Measurements from ENCODE around the gene PPP3CA.

PPP3CA gene

DNA sequence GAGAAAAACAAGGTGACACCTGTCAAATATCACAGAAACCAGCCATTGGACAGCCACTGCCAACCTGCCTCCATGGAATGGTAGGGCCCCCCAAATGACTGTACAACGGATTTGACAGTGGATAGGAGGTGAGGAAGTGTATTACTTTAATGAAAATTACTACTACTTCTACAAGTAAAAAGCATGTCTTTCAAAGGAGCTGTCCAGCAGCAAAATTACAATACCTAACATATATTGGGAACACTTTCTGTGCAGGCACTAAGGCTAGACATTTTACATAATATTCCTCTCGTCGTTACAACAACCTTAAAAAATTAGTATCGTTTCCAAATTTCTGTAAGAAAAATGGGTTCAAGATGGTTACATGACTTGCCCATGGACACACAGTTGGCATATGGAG is 14.9 kb downstream of the PPP3CA start:
- Histone ChIP-seq H3K4me3 (ENCODE audit: control insufficient read depth in 1 of 7, extremely low read depth in 1 of 7, insufficient read depth in 4 of 7, low read depth in 2 of 7, low read length in 6 of 7) (no peak overlapping the region), H3K9me3 (ENCODE audit: control extremely low read depth in 1 of 5, control insufficient read depth in 4 of 5, insufficient read depth in 2 of 5, low read depth in 1 of 5, low read length in 4 of 5) (no peaks in the 10 kb centered on the region), H3K27ac (ENCODE audit: insufficient read depth in 1 of 2, low read depth in 1 of 2, low read length in 2 of 2, poor library complexity in 1 of 2, severe bottlenecking in 2 of 2) (no peak overlapping the region), H3K27me3 (replicated peaks in 2 of 5; ENCODE audit: control insufficient read depth in 4 of 5, insufficient read depth in 5 of 5, low read length in 4 of 5) (no peaks in the 10 kb centered on the region), H3K4me1 (ENCODE audit: control extremely low read depth in 1 of 4, control insufficient read depth in 4 of 4, insufficient read depth in 4 of 4, low read length in 3 of 4) (peaks cover 4 to 7% (median 5%) of the 10 kb centered on the region in 4 experiments), H3K36me3 (ENCODE audit: control insufficient read depth in 4 of 4, insufficient read depth in 4 of 4, low read length in 3 of 4) (no peaks in the 10 kb centered on the region)
- ChIA-PET POLR2A (no interaction called here), CTCF (interaction anchor here (0.7 to 1.0 kb wide), 3 partner anchors 21 to 50 kb away, joined by 3 to 4 read pairs (median 3); no protein-coding TSS in a partner anchor)
- peak in 1 of 3 donors; percentile 10 for DNase-seq
- WGBS (ENCODE audit: insufficient coverage), result 100% methylated on average over 1 of the region's 4 CpGs

- H3K4me3 ChIP-seq (ENCODE audit: control insufficient read depth in 1 of 7, extremely low read depth in 1 of 7, insufficient read depth in 4 of 7, low read depth in 2 of 7, low read length in 6 of 7), result no peak overlapping the region
- H3K4me1 ChIP-seq (ENCODE audit: control extremely low read depth in 1 of 4, control insufficient read depth in 4 of 4, insufficient read depth in 4 of 4, low read length in 3 of 4), result peaks cover 2 to 7% (median 4%) of the 10 kb centered on the region in 4 experiments
- H3K36me3 ChIP-seq (ENCODE audit: control insufficient read depth in 4 of 4, insufficient read depth in 4 of 4, low read length in 3 of 4), result no peaks in the 10 kb centered on the region
- no peaks in the 10 kb centered on the region for H3K27me3 ChIP-seq (replicated peaks in 2 of 5; ENCODE audit: control insufficient read depth in 4 of 5, insufficient read depth in 5 of 5, low read length in 4 of 5)
- H3K27ac ChIP-seq (ENCODE audit: insufficient read depth in 1 of 2, low read depth in 1 of 2, low read length in 2 of 2, poor library complexity in 1 of 2, severe bottlenecking in 2 of 2), result no peak overlapping the region
- no CpG with 5 or more reads among the region's 1 CpG for WGBS (ENCODE audit: insufficient coverage)
- ChIA-PET CTCF (no interaction called here), POLR2A (no interaction called here)
- no peak for DNase-seq
- H3K9me3 ChIP-seq (ENCODE audit: control extremely low read depth in 1 of 5, control insufficient read depth in 4 of 5, insufficient read depth in 2 of 5, low read depth in 1 of 5, low read length in 4 of 5), result no peaks in the 10 kb centered on the region
Measured at GRCh38 chr4:101331017-101331416, 16.3 kb downstream of the PPP3CA start.

GRCh38 chr4:101329592-101329991 is 17.7 kb downstream of the PPP3CA start:
- Histone ChIP-seq H3K36me3 (ENCODE audit: control insufficient read depth in 4 of 4, insufficient read depth in 4 of 4, low read length in 3 of 4) (no peaks in the 10 kb centered on the region), H3K4me3 (ENCODE audit: control insufficient read depth in 1 of 7, extremely low read depth in 1 of 7, insufficient read depth in 4 of 7, low read depth in 2 of 7, low read length in 6 of 7) (no peak overlapping the region), H3K27ac (ENCODE audit: insufficient read depth in 1 of 2, low read depth in 1 of 2, low read length in 2 of 2, poor library complexity in 1 of 2, severe bottlenecking in 2 of 2) (no peak overlapping the region), H3K9me3 (ENCODE audit: control extremely low read depth in 1 of 5, control insufficient read depth in 4 of 5, insufficient read depth in 2 of 5, low read depth in 1 of 5, low read length in 4 of 5) (no peaks in the 10 kb centered on the region), H3K27me3 (replicated peaks in 2 of 5; ENCODE audit: control insufficient read depth in 4 of 5, insufficient read depth in 5 of 5, low read length in 4 of 5) (no peaks in the 10 kb centered on the region), H3K4me1 (ENCODE audit: control extremely low read depth in 1 of 4, control insufficient read depth in 4 of 4, insufficient read depth in 4 of 4, low read length in 3 of 4) (peaks cover 2 to 7% (median 3%) of the 10 kb centered on the region in 4 experiments)
- ChIA-PET CTCF (interaction anchor here (0.8 to 1.3 kb wide), 2 partner anchors 11 to 19 kb away, joined by 3 to 4 read pairs; no protein-coding TSS in a partner anchor), POLR2A (interaction anchor here (0.6 kb wide), 1 partner anchor 1455 kb away, joined by 3 read pairs; no protein-coding TSS in a partner anchor)
- WGBS (ENCODE audit: insufficient coverage), result no CpG with 5 or more reads among the region's 1 CpG
- DNase-seq, result no peak

- Histone ChIP-seq H3K27ac (ENCODE audit: insufficient read depth in 1 of 2, low read depth in 1 of 2, low read length in 2 of 2, poor library complexity in 1 of 2, severe bottlenecking in 2 of 2) (peak overlapping the region in 1 of 2 experiments; percentile 6), H3K4me3 (ENCODE audit: control insufficient read depth in 1 of 7, extremely low read depth in 1 of 7, insufficient read depth in 4 of 7, low read depth in 2 of 7, low read length in 6 of 7) (peak overlapping the region in 1 of 7 experiments; percentile 39), H3K4me1 (ENCODE audit: control extremely low read depth in 1 of 4, control insufficient read depth in 4 of 4, insufficient read depth in 4 of 4, low read length in 3 of 4) (peaks cover 2 to 7% (median 3%) of the 10 kb centered on the region in 4 experiments), H3K9me3 (ENCODE audit: control extremely low read depth in 1 of 5, control insufficient read depth in 4 of 5, insufficient read depth in 2 of 5, low read depth in 1 of 5, low read length in 4 of 5) (no peaks in the 10 kb centered on the region), H3K36me3 (ENCODE audit: control insufficient read depth in 4 of 4, insufficient read depth in 4 of 4, low read length in 3 of 4) (no peaks in the 10 kb centered on the region), H3K27me3 (replicated peaks in 2 of 5; ENCODE audit: control insufficient read depth in 4 of 5, insufficient read depth in 5 of 5, low read length in 4 of 5) (no peaks in the 10 kb centered on the region)
- peak in 2 of 3 donors; percentile 53 to 67 for DNase-seq
- CTCF ChIA-PET, result interaction anchor here (0.8 to 1.6 kb wide), 3 partner anchors 8 to 21 kb away, joined by 3 to 5 read pairs (median 4); no protein-coding TSS in a partner anchor
- POLR2A ChIA-PET, result no interaction called here
- 84% methylated on average over 4 of the region's 4 CpGs for WGBS (ENCODE audit: insufficient coverage)
Measured at GRCh38 chr4:101328063-101328602, 19.2 kb downstream of the PPP3CA start.

GRCh38 chr4:101326576-101326975 is 20.8 kb downstream of the PPP3CA start:
- no CpG with 5 or more reads among the region's 1 CpG for WGBS (ENCODE audit: insufficient coverage)
- peaks cover 2 to 7% (median 5%) of the 10 kb centered on the region in 4 experiments for H3K4me1 ChIP-seq (ENCODE audit: control extremely low read depth in 1 of 4, control insufficient read depth in 4 of 4, insufficient read depth in 4 of 4, low read length in 3 of 4)
- H3K27me3 ChIP-seq (replicated peaks in 2 of 5; ENCODE audit: control insufficient read depth in 4 of 5, insufficient read depth in 5 of 5, low read length in 4 of 5), result no peaks in the 10 kb centered on the region
- no peak overlapping the region for H3K27ac ChIP-seq (ENCODE audit: insufficient read depth in 1 of 2, low read depth in 1 of 2, low read length in 2 of 2, poor library complexity in 1 of 2, severe bottlenecking in 2 of 2)
- H3K4me3 ChIP-seq (ENCODE audit: control insufficient read depth in 1 of 7, extremely low read depth in 1 of 7, insufficient read depth in 4 of 7, low read depth in 2 of 7, low read length in 6 of 7), result no peak overlapping the region
- no peak for DNase-seq
- ChIA-PET POLR2A (no interaction called here), CTCF (interaction anchor here (1.4 kb wide), 1 partner anchor 13 kb away, joined by 3 read pairs; no protein-coding TSS in a partner anchor)
- H3K9me3 ChIP-seq (ENCODE audit: control extremely low read depth in 1 of 5, control insufficient read depth in 4 of 5, insufficient read depth in 2 of 5, low read depth in 1 of 5, low read length in 4 of 5), result no peaks in the 10 kb centered on the region
- H3K36me3 ChIP-seq (ENCODE audit: control insufficient read depth in 4 of 4, insufficient read depth in 4 of 4, low read length in 3 of 4), result no peaks in the 10 kb centered on the region

- peaks cover 0 to 8% (median 0%) of the 10 kb centered on the region in 4 experiments for H3K4me1 ChIP-seq (ENCODE audit: control extremely low read depth in 1 of 4, control insufficient read depth in 4 of 4, insufficient read depth in 4 of 4, low read length in 3 of 4)
- DNase-seq, result no peak
- H3K36me3 ChIP-seq (ENCODE audit: control insufficient read depth in 4 of 4, insufficient read depth in 4 of 4, low read length in 3 of 4), result no peaks in the 10 kb centered on the region
- H3K4me3 ChIP-seq (ENCODE audit: control insufficient read depth in 1 of 7, extremely low read depth in 1 of 7, insufficient read depth in 4 of 7, low read depth in 2 of 7, low read length in 6 of 7), result no peak overlapping the region
- WGBS (ENCODE audit: insufficient coverage), result no CpG with 5 or more reads among the region's 1 CpG
- no peaks in the 10 kb centered on the region for H3K9me3 ChIP-seq (ENCODE audit: control extremely low read depth in 1 of 5, control insufficient read depth in 4 of 5, insufficient read depth in 2 of 5, low read depth in 1 of 5, low read length in 4 of 5)
- H3K27me3 ChIP-seq (replicated peaks in 2 of 5; ENCODE audit: control insufficient read depth in 4 of 5, insufficient read depth in 5 of 5, low read length in 4 of 5), result no peaks in the 10 kb centered on the region
- POLR2A ChIA-PET, result no interaction called here
- CTCF ChIA-PET, result interaction anchor here (0.7 to 1.4 kb wide), 3 partner anchors 23 to 1414 kb away, joined by 3 read pairs; no protein-coding TSS in a partner anchor
- H3K27ac ChIP-seq (ENCODE audit: insufficient read depth in 1 of 2, low read depth in 1 of 2, low read length in 2 of 2, poor library complexity in 1 of 2, severe bottlenecking in 2 of 2), result no peak overlapping the region
Measured at GRCh38 chr4:101322743-101323142, 24.6 kb downstream of the PPP3CA start.

DNA sequence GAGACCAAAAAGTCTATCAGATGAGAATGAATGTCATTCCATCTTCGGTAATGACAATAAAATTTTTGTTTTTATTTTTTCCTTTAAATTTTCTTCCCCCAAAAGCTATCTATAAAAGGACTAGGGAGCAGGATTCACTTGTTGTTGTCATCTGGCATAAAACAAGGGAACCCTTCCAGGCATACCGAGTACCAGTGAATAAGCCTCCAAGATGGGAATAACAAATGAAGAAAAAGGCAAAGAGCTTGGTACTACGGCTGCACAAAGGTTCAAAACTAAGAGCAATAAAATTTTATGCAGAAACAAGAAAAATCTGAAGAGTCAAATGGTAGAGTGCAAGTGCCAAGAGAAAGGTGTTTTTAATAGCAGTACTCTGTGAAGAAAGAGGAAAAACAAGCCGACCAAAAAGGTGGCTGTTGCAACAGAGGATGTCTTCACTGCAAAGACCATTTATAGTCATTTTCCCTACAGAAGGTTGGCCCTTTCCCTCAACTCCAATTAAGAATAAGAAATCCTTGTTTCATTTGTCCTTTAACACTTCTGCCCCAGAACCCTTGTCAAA is 25.8 kb downstream of the PPP3CA start:
- ChIA-PET POLR2A (interaction anchor here (0.6 kb wide), 2 partner anchors 67 to 90 kb away, joined by 4 to 5 read pairs; no protein-coding TSS in a partner anchor), CTCF (interaction anchor here (1.3 to 1.4 kb wide), 3 partner anchors 10 to 22 kb away, joined by 3 read pairs; no protein-coding TSS in a partner anchor)
- WGBS (ENCODE audit: insufficient coverage), result 100% methylated on average over 2 of the region's 4 CpGs
- Histone ChIP-seq H3K36me3 (ENCODE audit: control insufficient read depth in 4 of 4, insufficient read depth in 4 of 4, low read length in 3 of 4) (no peaks in the 10 kb centered on the region), H3K27ac (ENCODE audit: insufficient read depth in 1 of 2, low read depth in 1 of 2, low read length in 2 of 2, poor library complexity in 1 of 2, severe bottlenecking in 2 of 2) (no peak overlapping the region), H3K27me3 (replicated peaks in 2 of 5; ENCODE audit: control insufficient read depth in 4 of 5, insufficient read depth in 5 of 5, low read length in 4 of 5) (no peaks in the 10 kb centered on the region), H3K4me3 (ENCODE audit: control insufficient read depth in 1 of 7, extremely low read depth in 1 of 7, insufficient read depth in 4 of 7, low read depth in 2 of 7, low read length in 6 of 7) (no peak overlapping the region), H3K9me3 (ENCODE audit: control extremely low read depth in 1 of 5, control insufficient read depth in 4 of 5, insufficient read depth in 2 of 5, low read depth in 1 of 5, low read length in 4 of 5) (no peaks in the 10 kb centered on the region), H3K4me1 (ENCODE audit: control extremely low read depth in 1 of 4, control insufficient read depth in 4 of 4, insufficient read depth in 4 of 4, low read length in 3 of 4) (peaks cover 0 to 11% (median 0%) of the 10 kb centered on the region in 4 experiments)
- no peak for DNase-seq

All from common myeloid progenitor, CD34-positive (primary cell).